GM19023 (cell line): ENCODE results near the gene SDSL.

ENCODE experiments used
- ATAC-seq: cut with Tn5 transposase; IDR thresholded peaks from one replicate; pipeline ENCODE4 v1.9.1; 2021; ENCODE audit warnings: mild to moderate bottlenecking, moderate library complexity; ENCODE audit not compliant: unreplicated experiment

Gene SDSL

GRCh38 chr12:113422030-113422885 lies at the start of gene SDSL:
Gene SDSL (plus strand): TSS chr12:113422380. CDS start chr12:113427983, 5,603 bp downstream.
- peak; percentile 83 for ATAC-seq

GRCh38 chr12:113373440-113373839 lies 48.7 kb upstream of the SDSL start:
- ATAC-seq: no peak

DNA sequence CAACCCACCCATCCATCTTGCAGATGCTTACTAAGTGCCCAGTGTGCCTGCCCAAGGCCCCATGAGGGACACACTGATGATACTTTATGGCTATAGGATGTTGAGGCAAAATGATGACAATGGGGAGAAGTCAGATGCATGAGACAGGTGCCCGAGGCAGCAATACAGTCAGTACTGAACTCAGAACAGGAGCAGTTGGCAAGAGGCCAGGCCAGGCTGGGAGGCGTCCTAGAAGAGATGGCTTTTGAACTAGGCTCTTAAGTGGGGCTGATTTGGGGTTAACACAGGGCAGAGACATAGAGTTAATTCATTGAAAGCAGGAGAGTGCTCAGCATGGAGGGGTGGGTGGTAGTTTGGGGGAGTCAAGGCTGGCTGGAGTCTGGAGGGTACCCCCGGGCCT lies 48.2 kb upstream of the SDSL start:
- no peak for ATAC-seq

- no peak for ATAC-seq
Measured at GRCh38 chr12:113374823-113375428, 47.3 kb upstream of the SDSL start.

DNA sequence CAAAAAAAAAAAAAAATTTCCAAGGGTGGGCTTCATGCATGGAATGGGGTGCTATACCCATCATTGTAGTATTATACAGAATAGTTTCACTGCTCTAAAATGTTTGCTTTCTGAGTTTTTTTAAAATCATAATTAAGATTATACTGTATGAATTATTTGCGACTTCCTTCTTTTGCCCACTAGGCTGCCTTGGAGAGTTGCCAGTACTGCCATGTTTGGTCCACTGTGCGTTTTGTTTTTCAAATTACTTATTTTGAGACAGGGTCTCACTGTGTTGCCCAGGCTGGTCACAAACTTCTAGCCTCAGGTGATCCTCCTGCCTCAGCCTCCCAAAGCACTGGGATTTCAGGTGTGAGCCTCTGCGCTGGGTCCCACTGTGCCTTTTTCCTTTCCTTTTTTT lies 43.9 kb upstream of the SDSL start:
- no peak for ATAC-seq

DNA sequence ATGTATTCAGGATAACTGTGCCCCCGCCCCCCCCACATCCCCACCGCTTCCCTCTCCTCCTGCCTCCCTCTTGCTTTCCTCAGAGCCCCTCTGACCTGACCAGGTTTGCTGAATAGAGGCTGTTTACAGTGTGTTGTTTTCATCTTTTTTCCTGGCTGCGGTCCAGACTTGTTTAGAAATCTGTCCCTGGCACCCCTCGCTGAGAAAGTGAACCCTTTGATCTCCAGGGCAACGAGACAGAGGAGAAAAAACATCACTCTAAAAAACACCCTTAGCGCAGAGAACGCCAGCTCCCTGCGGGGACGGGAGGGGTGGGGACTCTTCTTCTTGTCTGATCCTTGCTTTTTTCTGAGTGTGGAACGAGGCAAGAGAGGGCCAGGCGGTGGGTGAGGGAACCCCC lies 41.0 kb upstream of the SDSL start:
- ATAC-seq: no peak

DNA sequence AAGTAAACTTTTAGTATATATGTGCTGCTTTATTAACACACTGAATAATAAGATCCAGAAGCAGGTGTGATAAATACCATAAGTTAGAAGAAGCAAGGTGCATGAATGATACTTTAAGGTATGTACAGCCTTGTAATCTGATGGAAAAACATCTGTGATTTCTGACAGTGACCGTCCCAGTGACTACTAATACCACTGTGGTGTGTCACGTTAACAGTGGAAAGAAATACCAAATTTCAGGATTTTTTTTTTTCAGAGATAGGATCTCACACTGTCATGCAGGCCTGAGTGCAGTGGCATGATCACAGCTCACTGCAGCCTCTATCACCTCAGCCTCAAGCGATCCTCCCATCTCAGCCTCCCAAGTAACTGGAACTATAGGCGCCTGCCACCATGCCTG lies 40.0 kb upstream of the SDSL start:
- no peak for ATAC-seq

- no peak for ATAC-seq
Measured at GRCh38 chr12:113384778-113385177, 37.4 kb upstream of the SDSL start.

DNA sequence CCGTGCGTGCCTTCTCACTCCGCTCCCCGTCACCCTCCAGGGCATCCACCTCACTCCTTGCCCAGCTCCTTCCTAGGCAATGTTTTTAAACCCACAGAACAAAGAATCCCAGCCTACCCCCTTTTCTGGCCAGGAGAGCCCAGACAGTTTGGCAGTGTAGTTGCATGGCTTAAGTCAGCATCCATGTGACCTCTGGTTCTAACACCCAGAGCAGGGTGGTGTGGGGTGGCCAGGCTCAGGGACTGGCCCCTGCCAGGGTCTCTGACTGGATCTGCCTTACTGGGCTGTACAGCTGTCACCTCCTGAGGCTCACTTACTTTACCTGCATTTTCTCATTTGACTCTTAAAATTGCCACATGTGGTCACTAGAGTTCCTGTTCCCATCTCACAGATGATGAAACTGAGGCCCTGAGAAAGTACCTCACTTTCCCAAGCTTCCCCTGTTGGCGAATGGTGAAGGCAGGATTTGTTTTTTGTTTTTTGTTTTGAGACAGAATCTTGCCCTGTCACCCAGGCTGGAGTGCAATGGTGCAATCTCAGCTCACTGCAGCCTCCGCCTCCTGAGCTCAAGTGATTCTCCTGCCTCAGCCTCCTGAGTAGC lies 36.8 kb upstream of the SDSL start:
- ATAC-seq: no peak

- ATAC-seq: no peak
Measured at GRCh38 chr12:113386866-113387566, 35.2 kb upstream of the SDSL start.

GRCh38 chr12:113387631-113388030 lies 34.5 kb upstream of the SDSL start:
- no peak for ATAC-seq

DNA sequence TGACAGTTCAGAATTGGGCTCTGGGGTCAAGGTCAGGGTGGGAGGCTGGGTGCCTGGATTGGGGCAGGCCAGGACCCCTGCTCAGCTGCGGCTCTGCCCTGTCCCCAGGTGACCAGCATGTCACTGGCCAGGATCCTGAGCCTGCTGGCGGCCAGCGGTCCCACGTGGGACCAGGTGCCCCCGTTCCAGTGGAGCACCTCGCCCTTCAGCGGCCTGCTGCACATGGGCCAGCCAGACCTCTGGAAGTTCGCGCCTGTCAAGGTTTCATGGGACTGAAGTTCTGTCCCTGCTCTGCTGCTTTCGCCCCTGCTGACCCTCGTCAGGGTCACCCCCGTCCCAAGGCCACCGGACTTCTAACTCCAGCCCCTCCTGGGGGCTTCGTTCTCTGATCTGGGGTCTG lies 33.8 kb upstream of the SDSL start:
- ATAC-seq: no peak

GRCh38 chr12:113390064-113391043 lies 31.8 kb upstream of the SDSL start:
- no peak for ATAC-seq

GRCh38 chr12:113391145-113391544 lies 31.0 kb upstream of the SDSL start:
- ATAC-seq: no peak

- ATAC-seq: no peak
Measured at GRCh38 chr12:113391650-113392337, 30.4 kb upstream of the SDSL start.

GRCh38 chr12:113392520-113392919 lies 29.7 kb upstream of the SDSL start:
- no peak for ATAC-seq

- no peak for ATAC-seq
Measured at GRCh38 chr12:113392988-113393579, 29.1 kb upstream of the SDSL start.

DNA sequence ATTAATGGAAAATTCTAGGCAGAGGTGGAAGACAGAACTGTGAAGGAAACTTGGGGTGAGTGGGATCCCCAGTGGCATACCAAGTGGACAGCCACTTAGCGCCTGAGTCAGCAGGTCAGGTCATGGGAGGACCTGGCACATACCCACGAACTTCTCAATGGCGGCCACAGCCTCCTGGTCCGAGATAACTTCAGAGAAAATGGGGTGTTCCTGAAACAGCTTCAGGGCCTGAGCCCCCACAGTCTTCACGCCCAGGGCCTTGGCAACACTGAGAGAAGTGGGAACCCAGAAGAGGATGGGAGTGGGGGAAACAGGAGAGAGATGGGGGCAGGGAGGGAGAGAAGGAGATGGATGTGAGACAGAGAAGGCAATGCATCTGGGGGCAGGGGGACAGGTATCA lies 28.4 kb upstream of the SDSL start:
- no peak for ATAC-seq

- ATAC-seq: no peak
Measured at GRCh38 chr12:113395119-113395518, 27.1 kb upstream of the SDSL start.
